HG03469 (cell line): ENCODE measurements around the gene CPNE2.
"Not testable (repeated sequence)": the region's sequence is repeated elsewhere in the genome, so short reads cannot be mapped to it uniquely, and the experiment has no call there.

Experiments
- ATAC-seq: cut with Tn5 transposase; IDR thresholded peaks from one replicate; pipeline ENCODE4 v1.9.1; 2021; ENCODE audit warnings: mild to moderate bottlenecking, moderate library complexity, moderate number of reproducible peaks; ENCODE audit not compliant: unreplicated experiment

Gene CPNE2

GRCh38 chr16:57091975-57092785, at the start of gene CPNE2:
Gene CPNE2 (plus strand): TSS chr16:57092583. CDS start chr16:57110743, 18,160 bp downstream.
- ATAC-seq, result no peak

GRCh38 chr16:57043248-57043647, 49.1 kb upstream of the CPNE2 start:
- no peak for ATAC-seq

GRCh38 chr16:57044931-57045693, 47.3 kb upstream of the CPNE2 start:
- ATAC-seq, result no peak

GRCh38 chr16:57045694-57046381, 46.5 kb upstream of the CPNE2 start:
- no peak for ATAC-seq

GRCh38 chr16:57048095-57048494, 44.3 kb upstream of the CPNE2 start:
- no peak for ATAC-seq

GRCh38 chr16:57049678-57050077, 42.7 kb upstream of the CPNE2 start:
- ATAC-seq, result no peak

- ATAC-seq, result no peak
These were observed 40.6 kb upstream of the CPNE2 start for GRCh38 chr16:57051696-57052228.

- no peak for ATAC-seq
These were observed 39.2 kb upstream of the CPNE2 start for GRCh38 chr16:57053206-57053605.

GRCh38 chr16:57054338-57054737, 38.0 kb upstream of the CPNE2 start:
- ATAC-seq, result no peak

- ATAC-seq, result no peak
These were observed 37.6 kb upstream of the CPNE2 start for GRCh38 chr16:57054771-57055170.

GRCh38 chr16:57055671-57056070, 36.7 kb upstream of the CPNE2 start:
- no peak for ATAC-seq

- ATAC-seq, result no peak
These were observed 34.0 kb upstream of the CPNE2 start for GRCh38 chr16:57058291-57058861.

GRCh38 chr16:57060323-57061083, 31.9 kb upstream of the CPNE2 start:
- no peak for ATAC-seq

- no peak for ATAC-seq
These were observed 31.1 kb upstream of the CPNE2 start for GRCh38 chr16:57061084-57061905.

- no peak for ATAC-seq
These were observed 30.1 kb upstream of the CPNE2 start for GRCh38 chr16:57062329-57062728.

- ATAC-seq, result not testable (repeated sequence)
These were observed 29.2 kb upstream of the CPNE2 start for GRCh38 chr16:57063189-57063588.

- ATAC-seq, result no peak
These were observed 27.4 kb upstream of the CPNE2 start for GRCh38 chr16:57064995-57065394.

GRCh38 chr16:57066625-57067024, 25.8 kb upstream of the CPNE2 start:
- no peak for ATAC-seq

- ATAC-seq, result no peak
These were observed 25.0 kb upstream of the CPNE2 start for GRCh38 chr16:57067347-57067746.
